NCI-H345 (cell line): ENCODE results near the gene SCNN1A.
A peak's percentile ranks its signal among the peaks of the same experiment; 100 is the strongest.

Source experiments
- DNase-seq: peaks from one replicate; lab custom pipeline; 2025; lab: John Stamatoyannopoulos, UW

SCNN1A gene

GRCh38 chr12:6384499-6385436, 9.4 kb upstream of the SCNN1A start:
- no peak for DNase-seq

- DNase-seq, result no peak
Observed at GRCh38 chr12:6383572-6384498, 8.5 kb upstream of the SCNN1A start, which contains the start of gene LTBR. TSS of gene LTBR (plus strand) at chr12:6384162. CDS start at chr12:6384359, 197 bp downstream.

GRCh38 chr12:6382982-6383381, 7.6 kb upstream of the SCNN1A start:
- DNase-seq, result no peak

- DNase-seq, result no peak
Observed at GRCh38 chr12:6382371-6382770, 7.0 kb upstream of the SCNN1A start.

GRCh38 chr12:6380141-6381121, 5.1 kb upstream of the SCNN1A start:
- DNase-seq, result no peak

- no peak for DNase-seq
Observed at GRCh38 chr12:6378709-6379472, 3.5 kb upstream of the SCNN1A start.

- no peak for DNase-seq
Observed at GRCh38 chr12:6377667-6377994, 2.3 kb upstream of the SCNN1A start.

GRCh38 chr12:6376870-6377666, 1.7 kb upstream of the SCNN1A start:
- DNase-seq, result no peak

GRCh38 chr12:6376079-6376869, 911 bp upstream of the SCNN1A start:
- no peak for DNase-seq

GRCh38 chr12:6374786-6375160, 590 bp downstream of the SCNN1A start:
- DNase-seq, result no peak

GRCh38 chr12:6374028-6374785, 1.2 kb downstream of the SCNN1A start:
- DNase-seq, result peak; percentile 26

- DNase-seq, result peak; percentile 93
Observed at GRCh38 chr12:6373022-6373787, 2.2 kb downstream of the SCNN1A start.

GRCh38 chr12:6372403-6373003, 2.9 kb downstream of the SCNN1A start:
- peak; percentile 55 for DNase-seq

- peak; percentile 98 for DNase-seq
Observed at GRCh38 chr12:6370994-6371754, 4.2 kb downstream of the SCNN1A start.

- DNase-seq, result no peak
Observed at GRCh38 chr12:6370576-6370935, 4.8 kb downstream of the SCNN1A start.

- DNase-seq, result no peak
Observed at GRCh38 chr12:6369916-6370575, 5.3 kb downstream of the SCNN1A start.
